ENCODE data around the gene UBE2J2. TPM values are rescaled to one million over a fixed set of nuclear protein-coding genes. Genes with fewer than 3 reads are reported as not detected.
A peak's percentile ranks its signal among the peaks of the same experiment; 100 is the strongest.

The UBE2J2 gene
- total and polyA plus RNA-seq, 5 donors from 2014 or later, result 56.4 to 97.5 (median 77.2) TPM

- H3K36me3 Mint-ChIP-seq, result peaks cover 3% of the 10 kb centered on the region
- peak; percentile 96 for ATAC-seq (ENCODE audit: low read depth in 2 of 2)
- H3K27me3 Mint-ChIP-seq, result no peaks in the 10 kb centered on the region
Observed at GRCh38 chr1:1231400-1232207, 42.0 kb downstream of the UBE2J2 start, which contains the start of gene SDF4. Gene SDF4 (minus strand): TSS chr1:1232001. CDS start chr1:1228772, 3,229 bp downstream.

GRCh38 chr1:1230656-1231399, 42.8 kb downstream of the UBE2J2 start:
- Mint-ChIP-seq H3K27ac (peak overlapping the region; percentile 80 to 96 (median 94)), H3K9me3 (no peaks in the 10 kb centered on the region), H3K36me3 (peaks cover 5% of the 10 kb centered on the region), H3K4me1 (peaks cover 0 to 54% (median 15%) of the 10 kb centered on the region in 4 donors), H3K27me3 (no peaks in the 10 kb centered on the region), H3K4me3 (peak overlapping the region; percentile 95 to 100 (median 96))
- peak overlapping the region; percentile 94 for H3K4me3 ChIP-seq (ENCODE audit: low read depth, low read length)
- H3K27ac ChIP-seq (ENCODE audit: insufficient read depth, low read length, poor library complexity, severe bottlenecking), result peak overlapping the region; percentile 93
- no peaks in the 10 kb centered on the region for H3K9me3 ChIP-seq (ENCODE audit: control insufficient read depth in 2 of 2, low read length in 2 of 2)
- peaks cover 25% of the 10 kb centered on the region for H3K36me3 ChIP-seq (ENCODE audit: control insufficient read depth, insufficient read depth, low read length)
- ATAC-seq (ENCODE audit: low read depth in 2 of 2), result no peak
- no peak for DNase-seq
- H3K4me1 ChIP-seq (ENCODE audit: control insufficient read depth, insufficient read depth, low read length, poor library complexity, severe bottlenecking), result peaks cover 29% of the 10 kb centered on the region
- H3K27me3 ChIP-seq (ENCODE audit: control insufficient read depth, insufficient read depth, low read length), result no peaks in the 10 kb centered on the region

More at GRCh38 chr1:1231400-1232207, 42.0 kb downstream of the UBE2J2 start, which contains the start of gene SDF4:
- Histone ChIP-seq H3K4me1 (ENCODE audit: control insufficient read depth, insufficient read depth, low read length, poor library complexity, severe bottlenecking) (peaks cover 29% of the 10 kb centered on the region), H3K4me3 (ENCODE audit: low read depth, low read length) (peak within 1 kb of the TSS; percentile 94), H3K9me3 (ENCODE audit: control insufficient read depth in 2 of 2, low read length in 2 of 2) (no peaks in the 10 kb centered on the region), H3K36me3 (ENCODE audit: control insufficient read depth, insufficient read depth, low read length) (peaks cover 18% of the 10 kb centered on the region), H3K27me3 (ENCODE audit: control insufficient read depth, insufficient read depth, low read length) (no peaks in the 10 kb centered on the region), H3K27ac (ENCODE audit: insufficient read depth, low read length, poor library complexity, severe bottlenecking) (peak within 1 kb of the TSS; percentile 93)
- Mint-ChIP-seq H3K4me1 (peaks cover 0 to 49% (median 15%) of the 10 kb centered on the region in 4 donors), H3K27ac (peak within 1 kb of the TSS; percentile 80 to 96 (median 94)), H3K9me3 (no peaks in the 10 kb centered on the region), H3K4me3 (peak within 1 kb of the TSS; percentile 95 to 100 (median 96))
- DNase-seq, result peak; percentile 95 to 99 (median 96)

GRCh38 chr1:1229770-1230169, 43.9 kb downstream of the UBE2J2 start:
- peaks cover 0 to 2% (median 0%) of the 10 kb centered on the region in 7 donors for H3K9me3 Mint-ChIP-seq
- no peaks in the 10 kb centered on the region for H3K27me3 ChIP-seq (ENCODE audit: control insufficient read depth, insufficient read depth, low read length)
- peaks cover 32% of the 10 kb centered on the region for H3K36me3 ChIP-seq (ENCODE audit: control insufficient read depth, insufficient read depth, low read length)
- ATAC-seq (ENCODE audit: low read depth in 2 of 2) (no peak), DNase-seq (no peak)
- H3K36me3 Mint-ChIP-seq, result peaks cover 10% of the 10 kb centered on the region
- H3K27me3 Mint-ChIP-seq, result no peaks in the 10 kb centered on the region
- H3K4me3 Mint-ChIP-seq, result peak overlapping the region; percentile 62 to 87 (median 78)
- peak overlapping the region in 2 of 3 donors; percentile 84 to 96 for H3K27ac Mint-ChIP-seq
- H3K9me3 ChIP-seq (ENCODE audit: control insufficient read depth in 2 of 2, low read length in 2 of 2), result no peaks in the 10 kb centered on the region
- no peak overlapping the region for H3K4me3 ChIP-seq (ENCODE audit: low read depth, low read length)
- H3K4me1 Mint-ChIP-seq, result peaks cover 0 to 54% (median 17%) of the 10 kb centered on the region in 4 donors
- H3K27ac ChIP-seq (ENCODE audit: insufficient read depth, low read length, poor library complexity, severe bottlenecking), result no peak overlapping the region
- peaks cover 29% of the 10 kb centered on the region for H3K4me1 ChIP-seq (ENCODE audit: control insufficient read depth, insufficient read depth, low read length, poor library complexity, severe bottlenecking)

- peaks cover 29% of the 10 kb centered on the region for H3K4me1 ChIP-seq (ENCODE audit: control insufficient read depth, insufficient read depth, low read length, poor library complexity, severe bottlenecking)
- Mint-ChIP-seq H3K36me3 (peaks cover 7% of the 10 kb centered on the region), H3K27ac (no peak overlapping the region), H3K27me3 (no peaks in the 10 kb centered on the region), H3K9me3 (peaks cover 0 to 2% (median 0%) of the 10 kb centered on the region in 7 donors), H3K4me1 (peaks cover 0 to 46% (median 14%) of the 10 kb centered on the region in 4 donors), H3K4me3 (no peak overlapping the region)
- H3K27me3 ChIP-seq (ENCODE audit: control insufficient read depth, insufficient read depth, low read length), result no peaks in the 10 kb centered on the region
- H3K27ac ChIP-seq (ENCODE audit: insufficient read depth, low read length, poor library complexity, severe bottlenecking), result no peak overlapping the region
- H3K36me3 ChIP-seq (ENCODE audit: control insufficient read depth, insufficient read depth, low read length), result peaks cover 32% of the 10 kb centered on the region
- H3K4me3 ChIP-seq (ENCODE audit: low read depth, low read length), result no peak overlapping the region
- no peaks in the 10 kb centered on the region for H3K9me3 ChIP-seq (ENCODE audit: control insufficient read depth in 2 of 2, low read length in 2 of 2)
- DNase-seq (no peak), ATAC-seq (ENCODE audit: low read depth in 2 of 2) (no peak)
Observed at GRCh38 chr1:1228596-1229321, 44.9 kb downstream of the UBE2J2 start.

- peaks cover 7% of the 10 kb centered on the region for H3K36me3 Mint-ChIP-seq
- Histone ChIP-seq H3K27ac (ENCODE audit: insufficient read depth, low read length, poor library complexity, severe bottlenecking) (no peak overlapping the region), H3K4me1 (ENCODE audit: control insufficient read depth, insufficient read depth, low read length, poor library complexity, severe bottlenecking) (peaks cover 27% of the 10 kb centered on the region), H3K27me3 (ENCODE audit: control insufficient read depth, insufficient read depth, low read length) (no peaks in the 10 kb centered on the region), H3K9me3 (ENCODE audit: control insufficient read depth in 2 of 2, low read length in 2 of 2) (no peaks in the 10 kb centered on the region), H3K36me3 (ENCODE audit: control insufficient read depth, insufficient read depth, low read length) (peaks cover 35% of the 10 kb centered on the region), H3K4me3 (ENCODE audit: low read depth, low read length) (no peak overlapping the region)
- no peak overlapping the region for H3K27ac Mint-ChIP-seq
- peaks cover 0 to 42% (median 10%) of the 10 kb centered on the region in 4 donors for H3K4me1 Mint-ChIP-seq
- DNase-seq (no peak), ATAC-seq (ENCODE audit: low read depth in 2 of 2) (no peak)
- H3K4me3 Mint-ChIP-seq, result no peak overlapping the region
- no peaks in the 10 kb centered on the region for H3K27me3 Mint-ChIP-seq
- peaks cover 0 to 2% (median 0%) of the 10 kb centered on the region in 7 donors for H3K9me3 Mint-ChIP-seq
Observed at GRCh38 chr1:1228187-1228586, 45.5 kb downstream of the UBE2J2 start.

GRCh38 chr1:1227386-1227785, 46.3 kb downstream of the UBE2J2 start:
- H3K27me3 Mint-ChIP-seq, result no peaks in the 10 kb centered on the region
- peaks cover 0 to 42% (median 13%) of the 10 kb centered on the region in 4 donors for H3K4me1 Mint-ChIP-seq
- H3K36me3 Mint-ChIP-seq, result peaks cover 13% of the 10 kb centered on the region
- Histone ChIP-seq H3K9me3 (ENCODE audit: control insufficient read depth in 2 of 2, low read length in 2 of 2) (no peaks in the 10 kb centered on the region), H3K27me3 (ENCODE audit: control insufficient read depth, insufficient read depth, low read length) (no peaks in the 10 kb centered on the region), H3K36me3 (ENCODE audit: control insufficient read depth, insufficient read depth, low read length) (peaks cover 43% of the 10 kb centered on the region), H3K4me3 (ENCODE audit: low read depth, low read length) (no peak overlapping the region), H3K4me1 (ENCODE audit: control insufficient read depth, insufficient read depth, low read length, poor library complexity, severe bottlenecking) (peaks cover 21% of the 10 kb centered on the region), H3K27ac (ENCODE audit: insufficient read depth, low read length, poor library complexity, severe bottlenecking) (no peak overlapping the region)
- H3K27ac Mint-ChIP-seq, result no peak overlapping the region
- ATAC-seq (ENCODE audit: low read depth in 2 of 2) (no peak), DNase-seq (no peak)
- H3K9me3 Mint-ChIP-seq, result peaks cover 0 to 2% (median 0%) of the 10 kb centered on the region in 7 donors
- peak overlapping the region in 2 of 4 donors; percentile 11 to 35 for H3K4me3 Mint-ChIP-seq

Measured in CD4-positive, CD25-positive, alpha-beta regulatory T cell (primary cell).